ENCODE results near the gene HDGF. TPM values are rescaled to one million over a fixed set of nuclear protein-coding genes. Genes with fewer than 3 reads are reported as not detected.

The HDGF gene
- total RNA-seq, 6 experiments from 2014 or later = 229 to 324 (median 315) TPM

DNA sequence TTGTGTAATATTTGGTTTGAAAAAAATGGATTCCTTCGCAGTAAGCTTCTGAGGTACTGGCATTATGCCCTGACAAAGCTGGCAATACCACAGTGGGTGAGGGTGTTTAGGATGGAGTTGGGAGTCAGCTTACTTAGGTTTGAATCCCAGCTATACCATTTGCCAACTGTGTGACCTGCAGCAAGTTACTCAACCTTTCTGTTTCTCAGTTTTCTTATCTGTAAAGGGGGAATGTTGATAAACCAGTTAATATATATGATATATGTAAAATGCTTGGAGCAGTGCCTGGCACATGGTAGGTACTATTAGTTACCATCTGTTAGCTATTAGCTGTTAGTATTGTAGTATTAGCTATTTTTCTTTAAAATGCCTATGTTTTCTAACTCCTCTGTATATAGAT, 4.9 kb upstream of the HDGF start:
- no peak for TF ChIP-seq CTCF (IDR thresholded peaks at IDR 0.05)
- Mint-ChIP-seq H3K9me3 (no peaks in the 10 kb centered on the region), H3K4me3 (no peak overlapping the region), H3K36me3 (ENCODE audit: low read depth) (no peaks in the 10 kb centered on the region), H3K27ac (no peak overlapping the region), H3K4me1 (ENCODE audit: low read depth) (peaks cover 20% of the 10 kb centered on the region), H3K27me3 (ENCODE audit: insufficient read depth) (no peaks in the 10 kb centered on the region)
- no peak for DNase-seq

DNA sequence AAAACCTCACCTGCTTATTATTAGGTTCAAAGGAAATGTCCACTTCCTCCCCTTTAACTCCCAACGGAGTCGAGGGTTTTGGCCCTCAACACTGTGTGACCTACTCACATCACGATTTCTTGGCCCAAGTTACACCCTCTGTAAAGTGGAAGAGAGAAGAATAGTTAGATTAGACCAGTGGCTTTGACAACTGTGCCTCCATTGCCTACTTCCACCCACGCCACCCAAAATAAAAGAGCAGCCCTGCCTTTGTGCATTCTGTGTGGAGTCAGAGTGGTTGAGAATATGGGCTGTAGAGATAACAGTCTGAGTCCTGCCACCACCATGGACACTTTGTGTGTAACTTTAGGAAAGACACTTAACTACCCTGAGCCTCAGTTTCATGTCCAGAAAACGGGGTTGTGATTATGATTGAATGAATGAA, 4.1 kb upstream of the HDGF start:
- Mint-ChIP-seq H3K9me3 (no peaks in the 10 kb centered on the region), H3K4me1 (ENCODE audit: low read depth) (peaks cover 20% of the 10 kb centered on the region), H3K27me3 (ENCODE audit: insufficient read depth) (no peaks in the 10 kb centered on the region), H3K36me3 (ENCODE audit: low read depth) (peaks cover 2% of the 10 kb centered on the region; the same call in 1 of the 2 replicates), H3K27ac (no peak overlapping the region), H3K4me3 (no peak overlapping the region)
- no peak for TF ChIP-seq CTCF (IDR thresholded peaks at IDR 0.05)
- no peak for DNase-seq

- Mint-ChIP-seq H3K27me3 (ENCODE audit: insufficient read depth) (no peaks in the 10 kb centered on the region), H3K4me1 (ENCODE audit: low read depth) (peaks cover 32% of the 10 kb centered on the region), H3K27ac (no peak overlapping the region), H3K36me3 (ENCODE audit: low read depth) (peaks cover 15% of the 10 kb centered on the region), H3K4me3 (no peak overlapping the region), H3K9me3 (no peaks in the 10 kb centered on the region)
- no peak for DNase-seq
- no peak for TF ChIP-seq CTCF (IDR thresholded peaks at IDR 0.05)
Observed at GRCh38 chr1:156754219-156754618, 2.7 kb upstream of the HDGF start.

GRCh38 chr1:156752843-156753482, 1.5 kb upstream of the HDGF start:
- Mint-ChIP-seq H3K36me3 (ENCODE audit: low read depth) (peaks cover 17% of the 10 kb centered on the region), H3K9me3 (no peaks in the 10 kb centered on the region), H3K4me1 (ENCODE audit: low read depth) (peaks cover 38% of the 10 kb centered on the region), H3K27ac (peak overlapping the region; percentile 96), H3K27me3 (ENCODE audit: insufficient read depth) (no peaks in the 10 kb centered on the region), H3K4me3 (peak overlapping the region; percentile 98)
- no peak for TF ChIP-seq CTCF (IDR thresholded peaks at IDR 0.05)
- peak; percentile 53 for DNase-seq

GRCh38 chr1:156751757-156752481, 444 bp upstream of the HDGF start:
- peak; percentile 24; the same call in 1 of the 2 replicates for TF ChIP-seq CTCF (IDR thresholded peaks at IDR 0.05)
- H3K36me3 Mint-ChIP-seq (ENCODE audit: low read depth) = peaks cover 17% of the 10 kb centered on the region
- H3K27me3 Mint-ChIP-seq (ENCODE audit: insufficient read depth) = no peaks in the 10 kb centered on the region
- peak overlapping the region; percentile 98 for H3K4me3 Mint-ChIP-seq
- H3K4me1 Mint-ChIP-seq (ENCODE audit: low read depth) = peaks cover 47% of the 10 kb centered on the region
- DNase-seq = peak; percentile 94
- peak overlapping the region; percentile 96 for H3K27ac Mint-ChIP-seq
- no peaks in the 10 kb centered on the region for H3K9me3 Mint-ChIP-seq

Data from HFFc6 (cell line).